Stimulated activated naive B cell treated with anti-CD40 and anti-IgM and Interleukin-4, amounts not matched to agents 10 μg/mL and 1 μg/mL and 100 μg/mL, for 72 hours (primary cell): ENCODE results near the gene FANCD2.
A peak's percentile ranks its signal among the peaks of the same experiment; 100 is the strongest.
"Not testable (repeated sequence)": the region's sequence is repeated elsewhere in the genome, so short reads cannot be mapped to it uniquely, and the experiment has no call there.

Experiments used
- ATAC-seq, 2 donors: fragments of 150-1000 bp; cut with Tn5 transposase; replicated peaks; 2 replicates each; pipeline ENCODE4 v1.10.0; 2021; ENCODE audit warnings: moderate library complexity in 1 of 2
- DNase-seq: peaks from one replicate; pipeline ENCODE4 v3.0.0; 2021
- H3K27ac Mint-ChIP-seq: one replicate; pipeline ENCODE4 v1.8.0; 2022; ENCODE audit warnings: mild to moderate bottlenecking, mixed read lengths
- H3K27me3 Mint-ChIP-seq, 2 donors: one replicate each; pipeline ENCODE4 v1.8.0; 2022; ENCODE audit warnings: mixed read lengths in 2 of 2
- H3K36me3 Mint-ChIP-seq, 2 donors: one replicate each; pipeline ENCODE4 v1.8.0; 2022; ENCODE audit warnings: mixed read lengths in 2 of 2, mild to moderate bottlenecking in 1 of 2
- H3K4me1 Mint-ChIP-seq, 2 donors: one replicate each; pipeline ENCODE4 v1.8.0; 2022; ENCODE audit warnings: mixed read lengths in 2 of 2, mild to moderate bottlenecking in 1 of 2
- H3K4me3 Mint-ChIP-seq, 2 donors: one replicate each; pipeline ENCODE4 v1.8.0; 2022; ENCODE audit warnings: mild to moderate bottlenecking in 2 of 2, mixed read lengths in 2 of 2, moderate library complexity in 1 of 2
- H3K9me3 Mint-ChIP-seq, 2 donors: one replicate each; pipeline ENCODE4 v1.8.0; 2022; ENCODE audit warnings: mixed read lengths in 2 of 2, mild to moderate bottlenecking in 1 of 2

Gene FANCD2

GRCh38 chr3:10025205-10026083 is 793 bp upstream of the FANCD2 start:
- no peaks in the 10 kb centered on the region for H3K9me3 Mint-ChIP-seq
- H3K27ac Mint-ChIP-seq = peak overlapping the region; percentile 98
- ATAC-seq (peak in 1 of 2 donors; percentile 25), DNase-seq (no peak)
- no peaks in the 10 kb centered on the region for H3K27me3 Mint-ChIP-seq
- H3K4me3 Mint-ChIP-seq = peak overlapping the region; percentile 90 to 96
- H3K4me1 Mint-ChIP-seq = peaks cover 21 to 29% of the 10 kb centered on the region in 2 donors
- H3K36me3 Mint-ChIP-seq = peaks cover 25 to 32% of the 10 kb centered on the region in 2 donors

GRCh38 chr3:10041034-10041433 is 14.8 kb downstream of the FANCD2 start:
- Mint-ChIP-seq H3K9me3 (no peaks in the 10 kb centered on the region), H3K36me3 (peaks cover 21 to 34% of the 10 kb centered on the region in 2 donors), H3K27me3 (no peaks in the 10 kb centered on the region), H3K4me3 (no peak overlapping the region), H3K4me1 (no peaks in the 10 kb centered on the region), H3K27ac (no peak overlapping the region)
- DNase-seq (no peak), ATAC-seq (no peak)

- Mint-ChIP-seq H3K4me3 (no peak overlapping the region), H3K27ac (no peak overlapping the region), H3K9me3 (no peaks in the 10 kb centered on the region), H3K4me1 (no peaks in the 10 kb centered on the region), H3K36me3 (peaks cover 27 to 38% of the 10 kb centered on the region in 2 donors), H3K27me3 (no peaks in the 10 kb centered on the region)
- no peak for ATAC-seq
- no peak for DNase-seq
These were observed 21.6 kb downstream of the FANCD2 start for GRCh38 chr3:10047876-10048275.

- not testable (repeated sequence) for H3K27ac Mint-ChIP-seq, H3K4me3 Mint-ChIP-seq, H3K9me3 Mint-ChIP-seq, H3K4me1 Mint-ChIP-seq, ATAC-seq, H3K27me3 Mint-ChIP-seq, DNase-seq
- H3K36me3 Mint-ChIP-seq = peaks cover 28 to 42% of the 10 kb centered on the region in 2 donors
These were observed 26.8 kb downstream of the FANCD2 start for GRCh38 chr3:10053054-10053453.

- Mint-ChIP-seq H3K9me3 (no peaks in the 10 kb centered on the region), H3K4me1 (no peaks in the 10 kb centered on the region), H3K4me3 (no peak overlapping the region), H3K36me3 (peaks cover 29 to 38% of the 10 kb centered on the region in 2 donors), H3K27ac (no peak overlapping the region), H3K27me3 (no peaks in the 10 kb centered on the region)
- ATAC-seq (no peak), DNase-seq (no peak)
These were observed 28.9 kb downstream of the FANCD2 start for GRCh38 chr3:10055097-10055496.

- not testable (repeated sequence) for DNase-seq, ATAC-seq, H3K9me3 Mint-ChIP-seq, H3K27ac Mint-ChIP-seq, H3K4me1 Mint-ChIP-seq, H3K27me3 Mint-ChIP-seq, H3K4me3 Mint-ChIP-seq
- peaks cover 27 to 46% of the 10 kb centered on the region in 2 donors for H3K36me3 Mint-ChIP-seq
These were observed 43.8 kb downstream of the FANCD2 start for GRCh38 chr3:10070077-10070476.

GRCh38 chr3:10074666-10075065 is 48.4 kb downstream of the FANCD2 start:
- ATAC-seq (no peak), DNase-seq (no peak)
- no peaks in the 10 kb centered on the region for H3K9me3 Mint-ChIP-seq
- peaks cover 3 to 19% of the 10 kb centered on the region in 2 donors for H3K36me3 Mint-ChIP-seq
- H3K4me1 Mint-ChIP-seq = no peaks in the 10 kb centered on the region
- no peaks in the 10 kb centered on the region for H3K27me3 Mint-ChIP-seq
- no peak overlapping the region for H3K4me3 Mint-ChIP-seq
- no peak overlapping the region for H3K27ac Mint-ChIP-seq

GRCh38 chr3:10081871-10082270 is 55.6 kb downstream of the FANCD2 start:
- Mint-ChIP-seq H3K9me3 (no peaks in the 10 kb centered on the region), H3K36me3 (peaks cover 26 to 41% of the 10 kb centered on the region in 2 donors), H3K27me3 (no peaks in the 10 kb centered on the region), H3K4me1 (no peaks in the 10 kb centered on the region), H3K27ac (no peak overlapping the region), H3K4me3 (no peak overlapping the region)
- DNase-seq (no peak), ATAC-seq (no peak)

GRCh38 chr3:10085738-10086137 is 59.5 kb downstream of the FANCD2 start:
- peaks cover 27 to 48% of the 10 kb centered on the region in 2 donors for H3K36me3 Mint-ChIP-seq
- ATAC-seq (no peak), DNase-seq (no peak)
- H3K27ac Mint-ChIP-seq = no peak overlapping the region
- no peaks in the 10 kb centered on the region for H3K9me3 Mint-ChIP-seq
- no peak overlapping the region for H3K4me3 Mint-ChIP-seq
- no peaks in the 10 kb centered on the region for H3K27me3 Mint-ChIP-seq
- no peaks in the 10 kb centered on the region for H3K4me1 Mint-ChIP-seq

- peaks cover 29 to 39% of the 10 kb centered on the region in 2 donors for H3K36me3 Mint-ChIP-seq
- no peak for ATAC-seq
- H3K27ac Mint-ChIP-seq = no peak overlapping the region
- no peaks in the 10 kb centered on the region for H3K27me3 Mint-ChIP-seq
- no peak for DNase-seq
- H3K9me3 Mint-ChIP-seq = no peaks in the 10 kb centered on the region
- no peak overlapping the region for H3K4me3 Mint-ChIP-seq
- H3K4me1 Mint-ChIP-seq = no peaks in the 10 kb centered on the region
These were observed 62.0 kb downstream of the FANCD2 start for GRCh38 chr3:10088256-10088655.

- Mint-ChIP-seq H3K9me3 (no peaks in the 10 kb centered on the region), H3K4me3 (no peak overlapping the region), H3K4me1 (no peaks in the 10 kb centered on the region), H3K27ac (no peak overlapping the region), H3K27me3 (no peaks in the 10 kb centered on the region), H3K36me3 (peaks cover 25 to 34% of the 10 kb centered on the region in 2 donors)
- DNase-seq = no peak
- no peak for ATAC-seq
These were observed 63.9 kb downstream of the FANCD2 start for GRCh38 chr3:10090179-10090578.

GRCh38 chr3:10090774-10091173 is 64.5 kb downstream of the FANCD2 start:
- not testable (repeated sequence) for H3K4me1 Mint-ChIP-seq, H3K27ac Mint-ChIP-seq, H3K27me3 Mint-ChIP-seq, H3K9me3 Mint-ChIP-seq, DNase-seq, H3K4me3 Mint-ChIP-seq, ATAC-seq
- peaks cover 25 to 34% of the 10 kb centered on the region in 2 donors for H3K36me3 Mint-ChIP-seq

GRCh38 chr3:10091387-10091786 is 65.2 kb downstream of the FANCD2 start:
- H3K9me3 Mint-ChIP-seq = not testable (repeated sequence)

GRCh38 chr3:10093678-10094077 is 67.4 kb downstream of the FANCD2 start:
- no peak for ATAC-seq
- H3K4me3 Mint-ChIP-seq = no peak overlapping the region
- peaks cover 25 to 34% of the 10 kb centered on the region in 2 donors for H3K36me3 Mint-ChIP-seq
- H3K4me1 Mint-ChIP-seq = no peaks in the 10 kb centered on the region
- no peaks in the 10 kb centered on the region for H3K9me3 Mint-ChIP-seq
- no peak overlapping the region for H3K27ac Mint-ChIP-seq
- no peak for DNase-seq
- no peaks in the 10 kb centered on the region for H3K27me3 Mint-ChIP-seq

More at GRCh38 chr3:10091387-10091786, 65.2 kb downstream of the FANCD2 start:
- H3K4me1 Mint-ChIP-seq, H3K27me3 Mint-ChIP-seq, ATAC-seq, DNase-seq, H3K27ac Mint-ChIP-seq, H3K4me3 Mint-ChIP-seq: not testable (repeated sequence)
- peaks cover 26 to 34% of the 10 kb centered on the region in 2 donors for H3K36me3 Mint-ChIP-seq

- Mint-ChIP-seq H3K4me3 (no peak overlapping the region), H3K36me3 (peaks cover 11 to 17% of the 10 kb centered on the region in 2 donors), H3K9me3 (no peaks in the 10 kb centered on the region), H3K27me3 (no peaks in the 10 kb centered on the region), H3K4me1 (no peaks in the 10 kb centered on the region), H3K27ac (no peak overlapping the region)
- DNase-seq (no peak), ATAC-seq (no peak)
These were observed 72.8 kb downstream of the FANCD2 start for GRCh38 chr3:10099041-10099440.
